PFSK-1 (cell line): Measurements from ENCODE around the gene POLA1.

Experiments used
- FOXP2 ChIP-seq: optimal IDR thresholded peaks from 2 replicates; pipeline ENCODE3; 2011; ENCODE audit warnings: borderline replicate concordance, control low read depth, inconsistent platforms; ENCODE audit not compliant: insufficient read depth; ENCODE audit errors: extremely low read length, extremely low read depth
- POLR2AphosphoS5 ChIP-seq: IDR thresholded peaks from 2 replicates; pipeline ENCODE4 v1.6.1; 2012; ENCODE audit warnings: low read depth, mild to moderate bottlenecking, control low read depth, low read length, moderate library complexity
- REST ChIP-seq, 2 experiments: IDR thresholded peaks; 2 replicates each; pipeline versions ENCODE4 v1.6.1 to v1.8.0; 2011 to 2012; ENCODE audit warnings: low read depth in 2 of 2, low read length in 2 of 2, control low read depth in 1 of 2, inconsistent platforms in 1 of 2, mild to moderate bottlenecking in 1 of 2, moderate library complexity in 1 of 2; ENCODE audit not compliant: insufficient read depth in 1 of 2
- SIN3A ChIP-seq: IDR thresholded peaks from 2 replicates; pipeline ENCODE4 v1.6.1; 2012; ENCODE audit warnings: mild to moderate bottlenecking, low read length, moderate library complexity, borderline replicate concordance; ENCODE audit not compliant: insufficient read depth
- TAF1 ChIP-seq: IDR thresholded peaks from 2 replicates; pipeline ENCODE4 v1.6.1; 2012; ENCODE audit warnings: low read length, control low read depth, borderline replicate concordance; ENCODE audit not compliant: insufficient read depth

POLA1 gene

DNA sequence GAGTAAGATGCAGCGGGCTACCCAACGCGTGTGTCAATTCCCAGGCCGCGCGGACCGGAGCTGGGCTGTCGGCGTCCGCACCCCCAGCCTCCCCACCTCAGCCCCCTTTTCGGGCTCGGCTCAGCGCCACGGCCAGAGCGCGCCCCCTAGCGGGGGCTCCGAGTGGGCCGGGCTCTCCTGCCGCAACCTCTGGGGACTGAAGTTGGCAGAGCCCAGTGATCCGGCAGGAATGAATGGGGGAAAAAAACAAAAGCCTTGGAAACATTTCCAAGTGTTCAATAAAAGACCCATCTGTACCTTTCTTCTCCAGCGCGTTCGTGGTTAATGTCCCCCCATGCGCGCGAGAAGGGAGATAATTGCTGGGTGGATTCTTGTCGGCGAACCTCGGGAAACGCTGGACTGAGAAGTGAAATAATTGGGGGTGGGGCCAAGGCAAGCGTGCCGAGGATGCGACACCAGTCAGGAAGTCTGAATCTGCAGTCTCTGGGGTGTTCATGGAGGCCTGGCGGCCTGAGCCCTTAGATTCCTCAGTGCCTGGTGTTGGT is 327.3 kb downstream of the POLA1 start:
- TF ChIP-seq SIN3A (no peak), REST (IDR thresholded peaks at IDR 0.05; ENCODE audit: insufficient read depth in 1 of 2, low read depth in 2 of 2, low read length in 2 of 2) (no peak), POLR2AphosphoS5 (no peak), TAF1 (no peak), FOXP2 (no peak)

GRCh38 chrX:25022499-25023325 is 329.0 kb downstream of the POLA1 start:
- no peak for TF ChIP-seq SIN3A
- TF ChIP-seq POLR2AphosphoS5 = no peak
- TF ChIP-seq FOXP2 = no peak
- no peak for TF ChIP-seq TAF1
- no peak for TF ChIP-seq REST (IDR thresholded peaks at IDR 0.05; ENCODE audit: insufficient read depth in 1 of 2, low read depth in 2 of 2, low read length in 2 of 2)

DNA sequence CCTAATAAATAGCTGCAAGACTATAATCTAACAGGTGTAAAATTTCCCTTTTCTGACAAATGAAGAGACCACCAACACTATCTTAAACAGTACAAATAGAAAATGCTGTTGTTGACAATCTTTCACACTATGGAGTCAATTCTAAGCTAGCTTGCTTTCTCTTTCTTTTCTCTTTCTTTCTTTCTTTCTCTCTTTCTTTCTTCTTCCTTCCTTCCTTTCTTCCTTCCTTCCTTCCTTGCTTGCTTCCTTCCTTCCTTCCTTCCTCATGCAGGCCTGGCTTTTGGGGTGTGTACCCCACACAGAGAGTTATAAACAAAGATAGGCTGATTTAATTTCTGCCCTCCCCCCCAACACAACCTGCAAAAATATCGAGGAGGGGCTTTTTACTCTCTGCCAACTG is 330.2 kb downstream of the POLA1 start:
- TF ChIP-seq REST (IDR thresholded peaks at IDR 0.05; ENCODE audit: insufficient read depth in 1 of 2, low read depth in 2 of 2, low read length in 2 of 2) (no peak), SIN3A (no peak), TAF1 (no peak), POLR2AphosphoS5 (no peak), FOXP2 (no peak)

DNA sequence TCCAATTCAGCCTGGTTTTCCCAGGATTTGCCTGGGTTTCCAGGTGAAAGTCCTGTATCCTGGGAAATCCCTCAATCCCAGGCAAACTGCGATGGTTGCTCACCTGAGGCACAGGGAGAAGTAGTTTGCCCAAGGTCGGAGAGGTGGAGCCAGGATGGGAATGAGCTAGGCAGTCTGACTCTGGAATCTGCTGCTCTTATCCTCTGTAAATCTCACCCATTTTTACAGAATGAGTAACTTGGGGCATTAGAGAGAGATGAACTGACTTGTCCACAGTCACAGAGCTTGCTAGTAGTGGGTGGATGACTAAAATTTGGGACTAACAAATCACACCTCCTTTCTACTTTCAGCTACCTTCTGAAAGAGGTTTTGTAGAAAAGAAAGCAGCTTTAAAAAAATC is 331.9 kb downstream of the POLA1 start:
- TF ChIP-seq POLR2AphosphoS5 (no peak), SIN3A (no peak), REST (IDR thresholded peaks at IDR 0.05; ENCODE audit: insufficient read depth in 1 of 2, low read depth in 2 of 2, low read length in 2 of 2) (no peak), FOXP2 (no peak), TAF1 (no peak)
